ENCODE results near the gene IL23R.

- TF ChIP-seq, protein P1, sequence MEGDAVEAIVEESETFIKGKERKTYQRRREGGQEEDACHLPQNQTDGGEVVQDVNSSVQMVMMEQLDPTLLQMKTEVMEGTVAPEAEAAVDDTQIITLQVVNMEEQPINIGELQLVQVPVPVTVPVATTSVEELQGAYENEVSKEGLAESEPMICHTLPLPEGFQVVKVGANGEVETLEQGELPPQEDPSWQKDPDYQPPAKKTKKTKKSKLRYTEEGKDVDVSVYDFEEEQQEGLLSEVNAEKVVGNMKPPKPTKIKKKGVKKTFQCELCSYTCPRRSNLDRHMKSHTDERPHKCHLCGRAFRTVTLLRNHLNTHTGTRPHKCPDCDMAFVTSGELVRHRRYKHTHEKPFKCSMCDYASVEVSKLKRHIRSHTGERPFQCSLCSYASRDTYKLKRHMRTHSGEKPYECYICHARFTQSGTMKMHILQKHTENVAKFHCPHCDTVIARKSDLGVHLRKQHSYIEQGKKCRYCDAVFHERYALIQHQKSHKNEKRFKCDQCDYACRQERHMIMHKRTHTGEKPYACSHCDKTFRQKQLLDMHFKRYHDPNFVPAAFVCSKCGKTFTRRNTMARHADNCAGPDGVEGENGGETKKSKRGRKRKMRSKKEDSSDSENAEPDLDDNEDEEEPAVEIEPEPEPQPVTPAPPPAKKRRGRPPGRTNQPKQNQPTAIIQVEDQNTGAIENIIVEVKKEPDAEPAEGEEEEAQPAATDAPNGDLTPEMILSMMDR (IDR thresholded peaks at IDR 0.05; ENCODE audit: low read length): no peak
- no peak for TF ChIP-seq EZH2 (IDR thresholded peaks at IDR 0.05; ENCODE audit: borderline replicate concordance, low read length)
Observed at GRCh38 chr1:67126111-67126746, 40.0 kb upstream of the IL23R start.
